BJ (cell line): Measurements from ENCODE around the gene MIAT. TPM values are rescaled to one million over a fixed set of nuclear protein-coding genes. Genes with fewer than 3 reads are reported as not detected.

Source experiments
- CTCF ChIA-PET: fragments of 350-600 bp; formaldehyde crosslinking; extraction: SDS; loops from one replicate; lab custom pipeline; 2021; ENCODE audit warnings: antibody characterized with exemption, inconsistent platforms; lab: Yijun Ruan, JAX
- POLR2A ChIA-PET: fragments of 300-600 bp; sonication (Branson Sonifier 250); formaldehyde crosslinking; extraction: SDS; loops from one replicate; lab custom pipeline; 2021; ENCODE audit warnings: antibody characterized with exemption; lab: Charles Lee
- DNase-seq: peaks from one replicate; pipeline ENCODE4 v3.0.0-alpha.2; 2011; ENCODE audit warnings: low read depth
- H3K27me3 ChIP-seq: 2 replicates; pipeline ENCODE4 v1.6.0; 2011; ENCODE audit warnings: low read length; ENCODE audit not compliant: control insufficient read depth, insufficient read depth
- H3K36me3 ChIP-seq: 2 replicates; pipeline ENCODE4 v1.5.1; 2011; ENCODE audit warnings: low read length; ENCODE audit not compliant: control insufficient read depth, insufficient read depth
- H3K4me3 ChIP-seq: 2 replicates; pipeline ENCODE4 v1.5.1; 2011; ENCODE audit warnings: low read depth, mild to moderate bottlenecking, control low read depth, low read length
- polyA plus RNA-seq: library from polyadenylated mRNA; depleted of rRNA; stranded (reverse); fragments of >200 nt; gene quantifications from 2 replicates; pipeline ENCODE4 v1.2.3, GENCODE V29; 2011
- TF ChIP-seq, protein P1 (sequence below): IDR thresholded peaks from 2 replicates; pipeline ENCODE4 v1.5.1; 2011; ENCODE audit warnings: low read depth, mild to moderate bottlenecking, control low read depth, inconsistent platforms, low read length, moderate library complexity; ENCODE audit not compliant: insufficient read depth

MIAT gene
- polyA plus RNA-seq, 1 experiment: 1.1 TPM

GRCh38 chr22:26621663-26622062, 35.7 kb upstream of the MIAT start, which contains the start of gene CRYBA4:
TSS of gene CRYBA4 (plus strand) at chr22:26621963. CDS start at chr22:26622597, 634 bp downstream.
- CTCF ChIA-PET: interaction anchor here (0.6 kb wide), 1 partner anchor 79 kb away, joined by 3 read pairs; no protein-coding TSS in a partner anchor
- TF ChIP-seq, protein P1, sequence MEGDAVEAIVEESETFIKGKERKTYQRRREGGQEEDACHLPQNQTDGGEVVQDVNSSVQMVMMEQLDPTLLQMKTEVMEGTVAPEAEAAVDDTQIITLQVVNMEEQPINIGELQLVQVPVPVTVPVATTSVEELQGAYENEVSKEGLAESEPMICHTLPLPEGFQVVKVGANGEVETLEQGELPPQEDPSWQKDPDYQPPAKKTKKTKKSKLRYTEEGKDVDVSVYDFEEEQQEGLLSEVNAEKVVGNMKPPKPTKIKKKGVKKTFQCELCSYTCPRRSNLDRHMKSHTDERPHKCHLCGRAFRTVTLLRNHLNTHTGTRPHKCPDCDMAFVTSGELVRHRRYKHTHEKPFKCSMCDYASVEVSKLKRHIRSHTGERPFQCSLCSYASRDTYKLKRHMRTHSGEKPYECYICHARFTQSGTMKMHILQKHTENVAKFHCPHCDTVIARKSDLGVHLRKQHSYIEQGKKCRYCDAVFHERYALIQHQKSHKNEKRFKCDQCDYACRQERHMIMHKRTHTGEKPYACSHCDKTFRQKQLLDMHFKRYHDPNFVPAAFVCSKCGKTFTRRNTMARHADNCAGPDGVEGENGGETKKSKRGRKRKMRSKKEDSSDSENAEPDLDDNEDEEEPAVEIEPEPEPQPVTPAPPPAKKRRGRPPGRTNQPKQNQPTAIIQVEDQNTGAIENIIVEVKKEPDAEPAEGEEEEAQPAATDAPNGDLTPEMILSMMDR: no peak
- no peak for DNase-seq
- POLR2A ChIA-PET: no interaction called here
- Histone ChIP-seq H3K4me3 (no peak within 1 kb of the TSS), H3K27me3 (peaks cover 4% of the 10 kb centered on the region), H3K36me3 (no peaks in the 10 kb centered on the region)

- CTCF ChIA-PET: interaction anchor here (1.2 kb wide), 1 partner anchor 163 kb away, joined by 3 read pairs; no protein-coding TSS in a partner anchor
- POLR2A ChIA-PET: no interaction called here
- Histone ChIP-seq H3K4me3 (no peak overlapping the region), H3K27me3 (peaks cover 5% of the 10 kb centered on the region), H3K36me3 (no peaks in the 10 kb centered on the region)
- no peak for DNase-seq
- TF ChIP-seq, protein P1: no peak
These were observed 33.4 kb upstream of the MIAT start for GRCh38 chr22:26623984-26624383.

DNA sequence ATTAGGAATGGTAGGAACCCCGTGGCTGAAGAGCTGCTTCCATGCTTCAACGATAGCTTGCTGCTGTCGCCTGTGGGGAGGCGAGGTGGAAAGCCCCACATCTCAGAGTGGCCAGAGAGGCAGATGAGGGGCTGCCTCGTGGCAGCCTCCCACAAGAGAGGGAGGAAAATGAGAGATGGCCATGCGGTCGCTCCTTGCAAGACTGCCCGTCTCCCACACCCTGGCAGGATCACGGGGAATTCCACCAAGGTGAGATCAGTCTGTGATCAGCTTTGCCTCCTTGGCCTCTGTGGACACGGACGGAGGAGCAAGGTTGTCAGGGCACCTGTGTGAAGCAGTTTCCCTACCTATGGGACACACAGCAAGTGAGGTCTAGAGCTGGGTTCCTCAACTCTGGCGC, 32.6 kb upstream of the MIAT start:
- no peak for DNase-seq
- H3K27me3 ChIP-seq: peaks cover 5% of the 10 kb centered on the region
- TF ChIP-seq, protein P1: no peak
- CTCF ChIA-PET: no interaction called here
- H3K36me3 ChIP-seq: no peaks in the 10 kb centered on the region
- POLR2A ChIA-PET: no interaction called here
- no peak overlapping the region for H3K4me3 ChIP-seq

- POLR2A ChIA-PET: no interaction called here
These were observed 27.2 kb upstream of the MIAT start for GRCh38 chr22:26629988-26630761.

GRCh38 chr22:26631282-26631681, 26.1 kb upstream of the MIAT start:
- peaks cover 3% of the 10 kb centered on the region; the same call in 1 of the 2 replicates for H3K27me3 ChIP-seq
- ChIA-PET POLR2A (no interaction called here), CTCF (interaction anchor here (0.6 kb wide), 1 partner anchor 1181 kb away, joined by 4 read pairs; no protein-coding TSS in a partner anchor)
- TF ChIP-seq, protein P1: no peak
- H3K4me3 ChIP-seq: no peak overlapping the region
- DNase-seq: no peak
- H3K36me3 ChIP-seq: no peaks in the 10 kb centered on the region

More at GRCh38 chr22:26629988-26630761, 27.2 kb upstream of the MIAT start:
- DNase-seq: no peak
- no peaks in the 10 kb centered on the region for H3K36me3 ChIP-seq
- H3K4me3 ChIP-seq: no peak overlapping the region
- CTCF ChIA-PET: no interaction called here
- peaks cover 3% of the 10 kb centered on the region; the same call in 1 of the 2 replicates for H3K27me3 ChIP-seq
- TF ChIP-seq, protein P1: no peak
